Measurements from ENCODE around the gene VAV1. TPM values are rescaled to one million over a fixed set of nuclear protein-coding genes. Genes with fewer than 3 reads are reported as not detected.

VAV1 gene
- total RNA-seq, 2 experiments from 2014 or later = 123 to 132 TPM

- H3K36me3 Mint-ChIP-seq (ENCODE audit: low read depth) = peaks cover 22% of the 10 kb centered on the region
Observed at GRCh38 chr19:6842871-6843607, 70.5 kb downstream of the VAV1 start.

GRCh38 chr19:6847828-6848200 lies 75.3 kb downstream of the VAV1 start:
- ChIA-PET CTCF (no interaction called here), POLR2A (no interaction called here)
- Mint-ChIP-seq H3K4me3 (no peak overlapping the region), H3K27ac (no peak overlapping the region), H3K4me1 (no peaks in the 10 kb centered on the region), H3K36me3 (ENCODE audit: low read depth) (peaks cover 40% of the 10 kb centered on the region), H3K9me3 (no peaks in the 10 kb centered on the region), H3K27me3 (no peaks in the 10 kb centered on the region)
- DNase-seq = no peak

More at GRCh38 chr19:6842871-6843607, 70.5 kb downstream of the VAV1 start:
- Mint-ChIP-seq H3K9me3 (no peaks in the 10 kb centered on the region), H3K4me1 (peaks cover 4% of the 10 kb centered on the region), H3K27me3 (no peaks in the 10 kb centered on the region), H3K27ac (peak overlapping the region; percentile 58), H3K4me3 (no peak overlapping the region)
- ChIA-PET POLR2A (no interaction called here), CTCF (interaction anchor here (0.7 to 1.4 kb wide), 3 partner anchors 10 to 19 kb away, joined by 3 read pairs; no protein-coding TSS in a partner anchor)
- DNase-seq = no peak

GRCh38 chr19:6848986-6849385 lies 76.5 kb downstream of the VAV1 start:
- no peaks in the 10 kb centered on the region for H3K27me3 Mint-ChIP-seq
- H3K9me3 Mint-ChIP-seq = no peaks in the 10 kb centered on the region
- H3K36me3 Mint-ChIP-seq (ENCODE audit: low read depth) = peaks cover 40% of the 10 kb centered on the region
- H3K4me3 Mint-ChIP-seq = no peak overlapping the region
- DNase-seq = no peak
- H3K4me1 Mint-ChIP-seq = no peaks in the 10 kb centered on the region
- ChIA-PET POLR2A (no interaction called here), CTCF (interaction anchor here (0.5 to 1.1 kb wide), 5 partner anchors 36 to 744 kb away, joined by 3 to 4 read pairs (median 3); partner anchors contain the start of gene VAV1)
- no peak overlapping the region for H3K27ac Mint-ChIP-seq

- Mint-ChIP-seq H3K4me3 (no peak overlapping the region), H3K27ac (no peak overlapping the region), H3K36me3 (ENCODE audit: low read depth) (peaks cover 42% of the 10 kb centered on the region), H3K9me3 (no peaks in the 10 kb centered on the region), H3K4me1 (no peaks in the 10 kb centered on the region), H3K27me3 (no peaks in the 10 kb centered on the region)
- CTCF ChIA-PET = no interaction called here
- DNase-seq = no peak
- POLR2A ChIA-PET = no interaction called here
Observed at GRCh38 chr19:6849876-6850275, 77.4 kb downstream of the VAV1 start.

- no peak for DNase-seq
- ChIA-PET CTCF (interaction anchor here (3.4 kb wide), 1 partner anchor 12 kb away, joined by 17 read pairs; no protein-coding TSS in a partner anchor), POLR2A (no interaction called here)
- no peaks in the 10 kb centered on the region for H3K4me1 Mint-ChIP-seq
- H3K9me3 Mint-ChIP-seq = no peaks in the 10 kb centered on the region
- no peaks in the 10 kb centered on the region for H3K27me3 Mint-ChIP-seq
- H3K4me3 Mint-ChIP-seq = no peak overlapping the region
- H3K36me3 Mint-ChIP-seq (ENCODE audit: low read depth) = peaks cover 53% of the 10 kb centered on the region
- peak overlapping the region; percentile 31 for H3K27ac Mint-ChIP-seq
Observed at GRCh38 chr19:6851359-6851758, 78.9 kb downstream of the VAV1 start.

- Mint-ChIP-seq H3K27ac (no peak overlapping the region), H3K27me3 (no peaks in the 10 kb centered on the region)
Observed at GRCh38 chr19:6852001-6852400, 79.5 kb downstream of the VAV1 start.

GRCh38 chr19:6853868-6854267 lies 81.4 kb downstream of the VAV1 start:
- H3K27me3 Mint-ChIP-seq = no peaks in the 10 kb centered on the region
- no peak overlapping the region for H3K4me3 Mint-ChIP-seq
- no peak overlapping the region for H3K27ac Mint-ChIP-seq
- no peaks in the 10 kb centered on the region for H3K4me1 Mint-ChIP-seq
- POLR2A ChIA-PET = no interaction called here
- H3K36me3 Mint-ChIP-seq (ENCODE audit: low read depth) = peaks cover 61% of the 10 kb centered on the region
- no peak for DNase-seq
- CTCF ChIA-PET = interaction anchor here (1.1 to 3.4 kb wide), 2 partner anchors 10 to 115 kb away, joined by 4 to 17 read pairs; no protein-coding TSS in a partner anchor
- no peaks in the 10 kb centered on the region for H3K9me3 Mint-ChIP-seq

More at GRCh38 chr19:6852001-6852400, 79.5 kb downstream of the VAV1 start:
- Mint-ChIP-seq H3K4me1 (no peaks in the 10 kb centered on the region), H3K9me3 (no peaks in the 10 kb centered on the region), H3K36me3 (ENCODE audit: low read depth) (peaks cover 57% of the 10 kb centered on the region), H3K4me3 (no peak overlapping the region)
- DNase-seq = no peak
- ChIA-PET POLR2A (no interaction called here), CTCF (interaction anchor here (1.1 to 3.4 kb wide), 2 partner anchors 12 to 21 kb away, joined by 3 to 17 read pairs; no protein-coding TSS in a partner anchor)

GRCh38 chr19:6854758-6855157 lies 82.2 kb downstream of the VAV1 start:
- POLR2A ChIA-PET = no interaction called here
- CTCF ChIA-PET = no interaction called here
- no peaks in the 10 kb centered on the region for H3K4me1 Mint-ChIP-seq

GRCh38 chr19:6856749-6857372 lies 84.4 kb downstream of the VAV1 start:
- Mint-ChIP-seq H3K4me3 (no peak overlapping the region), H3K27ac (no peak overlapping the region), H3K27me3 (no peaks in the 10 kb centered on the region), H3K4me1 (peaks cover 8% of the 10 kb centered on the region), H3K36me3 (ENCODE audit: low read depth) (peaks cover 41% of the 10 kb centered on the region), H3K9me3 (no peaks in the 10 kb centered on the region)
- CTCF ChIA-PET = interaction anchor here (1.2 kb wide), 1 partner anchor 321 kb away, joined by 3 read pairs; no protein-coding TSS in a partner anchor
- DNase-seq = no peak
- POLR2A ChIA-PET = no interaction called here

More at GRCh38 chr19:6854758-6855157, 82.2 kb downstream of the VAV1 start:
- Mint-ChIP-seq H3K4me3 (no peak overlapping the region), H3K27ac (no peak overlapping the region), H3K9me3 (no peaks in the 10 kb centered on the region), H3K36me3 (ENCODE audit: low read depth) (peaks cover 55% of the 10 kb centered on the region), H3K27me3 (no peaks in the 10 kb centered on the region)
- no peak for DNase-seq

- H3K27ac Mint-ChIP-seq = peak overlapping the region; percentile 21
- ChIA-PET POLR2A (no interaction called here), CTCF (interaction anchor here (0.5 to 3.4 kb wide), 7 partner anchors 19 to 208 kb away, joined by 3 to 55 read pairs (median 3); partner anchors contain the start of genes GPR108, TRIP10 and VAV1)
- no peaks in the 10 kb centered on the region for H3K9me3 Mint-ChIP-seq
- H3K4me3 Mint-ChIP-seq = no peak overlapping the region
- H3K4me1 Mint-ChIP-seq = peaks cover 22% of the 10 kb centered on the region
- DNase-seq = no peak
- peaks cover 7% of the 10 kb centered on the region for H3K36me3 Mint-ChIP-seq (ENCODE audit: low read depth)
- H3K27me3 Mint-ChIP-seq = no peaks in the 10 kb centered on the region
Observed at GRCh38 chr19:6861683-6862286, 89.3 kb downstream of the VAV1 start.

- Mint-ChIP-seq H3K27me3 (no peaks in the 10 kb centered on the region), H3K9me3 (no peaks in the 10 kb centered on the region), H3K4me3 (peak overlapping the region; percentile 79), H3K36me3 (ENCODE audit: low read depth) (no peaks in the 10 kb centered on the region), H3K4me1 (peaks cover 22% of the 10 kb centered on the region), H3K27ac (peak overlapping the region; percentile 79)
- CTCF ChIA-PET = interaction anchor here (0.6 to 3.4 kb wide), 29 partner anchors 10 to 386 kb away, joined by 3 to 55 read pairs (median 4); partner anchors contain the start of genes GPR108, SH2D3A, TNFSF14 and TRIP10
- POLR2A ChIA-PET = no interaction called here
- peak; percentile 93 for DNase-seq
Observed at GRCh38 chr19:6862673-6863078, 90.2 kb downstream of the VAV1 start.

- Mint-ChIP-seq H3K27ac (no peak overlapping the region), H3K27me3 (no peaks in the 10 kb centered on the region), H3K36me3 (ENCODE audit: low read depth) (no peaks in the 10 kb centered on the region), H3K9me3 (no peaks in the 10 kb centered on the region), H3K4me3 (no peak overlapping the region), H3K4me1 (peaks cover 28% of the 10 kb centered on the region)
- POLR2A ChIA-PET = no interaction called here
- CTCF ChIA-PET = interaction anchor here (0.6 to 3.4 kb wide), 30 partner anchors 10 to 697 kb away, joined by 3 to 55 read pairs (median 4); partner anchors contain the start of genes GPR108, SH2D3A, TRIP10 and VAV1
- DNase-seq = no peak
Observed at GRCh38 chr19:6864325-6864940, 91.9 kb downstream of the VAV1 start.
